Tongue (tissue), 2 donors: Measurements from ENCODE around the gene ASB2. TPM values are rescaled to one million over a fixed set of nuclear protein-coding genes. Genes with fewer than 3 reads are reported as not detected.

Experiments
- DNase-seq: peaks from one replicate; pipeline ENCODE4 v3.0.0-alpha.2; 2015
- total RNA-seq: library from RNA; depleted of rRNA; stranded (reverse); fragments of >200 nt; gene quantifications from one replicate; pipeline ENCODE4 v1.2.3, GENCODE V29; 2014

The ASB2 gene
- total RNA-seq, 1 donor from 2014 or later, result 69.5 TPM

- DNase-seq, result no peak
These were observed 2.4 kb upstream of the ASB2 start for GRCh38 chr14:93978735-93979134.

GRCh38 chr14:93977790-93978581 is 1.6 kb upstream of the ASB2 start:
- DNase-seq, result no peak

GRCh38 chr14:93977171-93977570 is 801 bp upstream of the ASB2 start:
- DNase-seq, result no peak

GRCh38 chr14:93975791-93976476 is 436 bp downstream of the ASB2 start:
- DNase-seq, result no peak

GRCh38 chr14:93974833-93975232 is 1.5 kb downstream of the ASB2 start:
- DNase-seq, result peak; percentile 89

GRCh38 chr14:93974299-93974698 is 2.1 kb downstream of the ASB2 start:
- DNase-seq, result no peak

- no peak for DNase-seq
These were observed 2.8 kb downstream of the ASB2 start for GRCh38 chr14:93973607-93974006.

GRCh38 chr14:93972618-93973205 is 3.7 kb downstream of the ASB2 start:
- DNase-seq, result no peak

GRCh38 chr14:93971635-93972027 is 4.7 kb downstream of the ASB2 start:
- DNase-seq, result no peak

- peak; percentile 71 for DNase-seq
These were observed 5.3 kb downstream of the ASB2 start for GRCh38 chr14:93970965-93971634.

GRCh38 chr14:93970585-93970964 is 5.8 kb downstream of the ASB2 start:
- peak; percentile 66 for DNase-seq

- peak; percentile 82 for DNase-seq
These were observed 7.1 kb downstream of the ASB2 start for GRCh38 chr14:93969082-93969828.

GRCh38 chr14:93967637-93968250 is 8.6 kb downstream of the ASB2 start:
- DNase-seq, result no peak

GRCh38 chr14:93965946-93966474 is 10.4 kb downstream of the ASB2 start:
- no peak for DNase-seq

GRCh38 chr14:93965287-93965821 is 11.0 kb downstream of the ASB2 start:
- no peak for DNase-seq

GRCh38 chr14:93964820-93965286 is 11.5 kb downstream of the ASB2 start:
- DNase-seq, result no peak

- DNase-seq, result no peak
These were observed 12.1 kb downstream of the ASB2 start for GRCh38 chr14:93964281-93964680.

GRCh38 chr14:93963692-93964091 is 12.7 kb downstream of the ASB2 start:
- no peak for DNase-seq

- no peak for DNase-seq
These were observed 13.4 kb downstream of the ASB2 start for GRCh38 chr14:93962701-93963601.

- no peak for DNase-seq
These were observed 14.8 kb downstream of the ASB2 start for GRCh38 chr14:93961620-93962019.
